Esophagus muscularis mucosa (tissue), 3 donors: ENCODE measurements around the gene FAM107B.

Source experiments
- CTCF ChIP-seq, 3 experiments: fragments of 200-600 bp in 2 of 3; fragments of 450-650 bp in 1 of 3; sonication (generic) in 2 of 3; IDR thresholded peaks; one replicate each; pipeline ENCODE4 v1.5.1; 2017 to 2019; ENCODE audit warnings: antibody characterized with exemption in 3 of 3, mild to moderate bottlenecking in 2 of 3, moderate library complexity in 1 of 3
- EP300 ChIP-seq: sonication (generic); formaldehyde crosslinking; IDR thresholded peaks from one replicate; pipeline ENCODE4 v1.6.1; 2017; ENCODE audit warnings: antibody characterized with exemption

- no peak for TF ChIP-seq CTCF (IDR thresholded peaks at IDR 0.05)
- no peak for TF ChIP-seq EP300
These were observed 77.4 kb downstream of the FAM107B start for GRCh38 chr10:14697281-14697680.
